GM21367 (cell line): Measurements from ENCODE around the gene PANK4.

ENCODE experiments used
- ATAC-seq: cut with Tn5 transposase; IDR thresholded peaks from one replicate; pipeline ENCODE4 v1.9.1; 2021; ENCODE audit not compliant: unreplicated experiment

PANK4 gene

GRCh38 chr1:2501041-2501819 lies 25.2 kb downstream of the PANK4 start:
- ATAC-seq = no peak

GRCh38 chr1:2499986-2500596 lies 26.3 kb downstream of the PANK4 start:
- no peak for ATAC-seq

- ATAC-seq = no peak
These were observed 27.1 kb downstream of the PANK4 start for GRCh38 chr1:2499260-2499659.

- no peak for ATAC-seq
These were observed 27.7 kb downstream of the PANK4 start for GRCh38 chr1:2498648-2499047.

GRCh38 chr1:2497891-2498290 lies 28.5 kb downstream of the PANK4 start:
- ATAC-seq = no peak

- ATAC-seq = no peak
These were observed 29.6 kb downstream of the PANK4 start for GRCh38 chr1:2496746-2497145.

- no peak for ATAC-seq
These were observed 30.2 kb downstream of the PANK4 start for GRCh38 chr1:2496087-2496622.

GRCh38 chr1:2495546-2495945 lies 30.9 kb downstream of the PANK4 start:
- ATAC-seq = no peak

- ATAC-seq = no peak
These were observed 31.4 kb downstream of the PANK4 start for GRCh38 chr1:2495026-2495425.

GRCh38 chr1:2494323-2494693 lies 32.1 kb downstream of the PANK4 start:
- no peak for ATAC-seq

GRCh38 chr1:2493691-2494322 lies 32.6 kb downstream of the PANK4 start:
- no peak for ATAC-seq

- ATAC-seq = no peak
These were observed 33.2 kb downstream of the PANK4 start for GRCh38 chr1:2493218-2493617.

- no peak for ATAC-seq
These were observed 34.3 kb downstream of the PANK4 start for GRCh38 chr1:2492091-2492490.

- no peak for ATAC-seq
These were observed 36.8 kb downstream of the PANK4 start for GRCh38 chr1:2489615-2490014.

GRCh38 chr1:2488688-2489087 lies 37.7 kb downstream of the PANK4 start:
- ATAC-seq = no peak

GRCh38 chr1:2486558-2486957 lies 39.8 kb downstream of the PANK4 start:
- no peak for ATAC-seq

GRCh38 chr1:2486041-2486440 lies 40.4 kb downstream of the PANK4 start:
- no peak for ATAC-seq

GRCh38 chr1:2483970-2484369 lies 42.4 kb downstream of the PANK4 start:
- no peak for ATAC-seq

- no peak for ATAC-seq
These were observed 43.4 kb downstream of the PANK4 start for GRCh38 chr1:2483026-2483425.

- ATAC-seq = no peak
These were observed 43.8 kb downstream of the PANK4 start for GRCh38 chr1:2482588-2482987.

- no peak for ATAC-seq
These were observed 44.5 kb downstream of the PANK4 start for GRCh38 chr1:2481885-2482284.

- no peak for ATAC-seq
These were observed 45.4 kb downstream of the PANK4 start for GRCh38 chr1:2480986-2481364.
